ENCODE results near the gene AFF3.

Gene AFF3

GRCh38 chr2:100067784-100068183 is 74.6 kb downstream of the AFF3 start:
- DNase-seq, result no peak

GRCh38 chr2:100066856-100067255 is 75.5 kb downstream of the AFF3 start:
- no peak for DNase-seq

GRCh38 chr2:100066246-100066645 is 76.1 kb downstream of the AFF3 start:
- DNase-seq, result no peak

GRCh38 chr2:100064592-100065428 is 77.6 kb downstream of the AFF3 start:
- DNase-seq, result no peak

GRCh38 chr2:100064165-100064564 is 78.2 kb downstream of the AFF3 start:
- DNase-seq, result no peak

- DNase-seq, result no peak
Observed at GRCh38 chr2:100063459-100063953, 78.9 kb downstream of the AFF3 start.

GRCh38 chr2:100062336-100062735 is 80.1 kb downstream of the AFF3 start:
- no peak for DNase-seq

- DNase-seq, result no peak
Observed at GRCh38 chr2:100060875-100061274, 81.5 kb downstream of the AFF3 start.

- DNase-seq, result no peak
Observed at GRCh38 chr2:100059638-100060037, 82.8 kb downstream of the AFF3 start.

- no peak for DNase-seq
Observed at GRCh38 chr2:100057901-100058261, 84.5 kb downstream of the AFF3 start.

GRCh38 chr2:100054426-100054825 is 88.0 kb downstream of the AFF3 start:
- no peak for DNase-seq

GRCh38 chr2:100053087-100053885 is 89.1 kb downstream of the AFF3 start:
- no peak for DNase-seq

GRCh38 chr2:100052650-100053049 is 89.7 kb downstream of the AFF3 start:
- DNase-seq, result no peak

GRCh38 chr2:100051253-100051652 is 91.1 kb downstream of the AFF3 start:
- DNase-seq, result no peak

- no peak for DNase-seq
Observed at GRCh38 chr2:100050685-100051084, 91.7 kb downstream of the AFF3 start.

GRCh38 chr2:100046961-100047947 is 95.1 kb downstream of the AFF3 start:
- no peak for DNase-seq

GRCh38 chr2:100045000-100045399 is 97.4 kb downstream of the AFF3 start:
- no peak for DNase-seq

- no peak for DNase-seq
Observed at GRCh38 chr2:100043891-100044255, 98.5 kb downstream of the AFF3 start.

GRCh38 chr2:100043081-100043890 is 99.1 kb downstream of the AFF3 start:
- no peak for DNase-seq

GRCh38 chr2:100042562-100042961 is 99.8 kb downstream of the AFF3 start:
- DNase-seq, result no peak

- no peak for DNase-seq
Observed at GRCh38 chr2:100041946-100042345, 100.4 kb downstream of the AFF3 start.

- no peak for DNase-seq
Observed at GRCh38 chr2:100041385-100041784, 101.0 kb downstream of the AFF3 start.
